Suprapubic skin (tissue), 4 donors: ENCODE measurements around the gene PJVK. TPM values are rescaled to one million over a fixed set of nuclear protein-coding genes. Genes with fewer than 3 reads are reported as not detected.

Source experiments
- DNase-seq, 2 donors: peaks; one replicate each; pipeline ENCODE4 v3.0.0-alpha.2; 2019; ENCODE audit warnings: low spot score in 2 of 2
- H3K27ac ChIP-seq: fragments of 200-600 bp; sonication (generic); one replicate; pipeline ENCODE4 v1.5.1; 2019
- H3K27me3 ChIP-seq: fragments of 200-600 bp; sonication (generic); one replicate; pipeline ENCODE4 v1.5.1; 2019
- H3K36me3 ChIP-seq: fragments of 200-600 bp; sonication (generic); one replicate; pipeline ENCODE4 v1.5.1; 2019
- H3K4me1 ChIP-seq: fragments of 200-600 bp; sonication (generic); one replicate; pipeline ENCODE4 v1.5.1; 2019
- H3K4me3 ChIP-seq: fragments of 200-600 bp; sonication (generic); one replicate; pipeline ENCODE4 v1.5.1; 2019; ENCODE audit warnings: mild to moderate bottlenecking
- H3K9me3 ChIP-seq: fragments of 200-600 bp; sonication (generic); one replicate; pipeline ENCODE4 v1.5.1; 2019
- EP300 ChIP-seq: sonication (generic); formaldehyde crosslinking; IDR thresholded peaks from one replicate; pipeline ENCODE4 v1.6.1; 2017; ENCODE audit warnings: antibody characterized with exemption
- POLR2A ChIP-seq, 2 donors: fragments of 450-650 bp; IDR thresholded peaks; one replicate each; pipeline ENCODE4 v1.6.1; 2017; ENCODE audit warnings: antibody characterized with exemption in 2 of 2, mild to moderate bottlenecking in 2 of 2, moderate library complexity in 2 of 2
- POLR2AphosphoS5 ChIP-seq, 3 donors: sonication (generic); formaldehyde crosslinking; IDR thresholded peaks; one replicate each; pipeline ENCODE4 v1.6.1; 2017; ENCODE audit warnings: antibody characterized with exemption in 3 of 3
- WGBS: methylation state at CpG from one replicate; pipeline ENCODE4 v1.1.5; 2018; 5-methylcytosine and 5-hydroxymethylcytosine counted together
- total RNA-seq, 4 donors: library from RNA; depleted of rRNA; stranded (reverse); fragments of >200 nt; gene quantifications; one replicate each; pipeline ENCODE4 v1.1.0, GENCODE V29; 2016
- TF ChIP-seq, protein P1 (sequence below), 2 donors: fragments of 200-600 bp in 1 of 2; fragments of 450-650 bp in 1 of 2; sonication (generic) in 1 of 2; IDR thresholded peaks; one replicate each; pipeline ENCODE4 v1.5.1; 2016 to 2019; ENCODE audit warnings: antibody characterized with exemption in 2 of 2, mild to moderate bottlenecking in 1 of 2, moderate library complexity in 1 of 2

PJVK gene
- total RNA-seq, 4 donors from 2014 or later = 1.7 to 6.6 (median 2.7) TPM

DNA sequence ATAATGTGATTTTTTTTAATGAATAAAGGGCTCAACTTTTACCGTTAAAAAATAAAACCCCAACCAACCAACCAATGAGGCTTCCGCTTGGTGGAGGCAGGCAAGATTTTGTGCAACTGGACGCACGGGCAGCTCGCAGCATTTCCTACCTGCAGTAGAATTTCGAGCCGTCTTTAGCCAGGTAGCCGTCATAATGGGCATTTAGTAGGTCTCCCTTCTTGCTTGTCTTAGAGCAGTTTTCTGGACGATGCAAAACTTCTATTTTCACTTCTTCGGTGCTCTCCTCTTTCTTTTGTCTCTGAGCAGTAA lies 26.9 kb downstream of the PJVK start:
- Histone ChIP-seq H3K4me3 (peak overlapping the region; percentile 98), H3K9me3 (no peaks in the 10 kb centered on the region), H3K36me3 (no peaks in the 10 kb centered on the region), H3K27me3 (no peaks in the 10 kb centered on the region), H3K27ac (peak overlapping the region; percentile 90), H3K4me1 (peaks cover 36% of the 10 kb centered on the region)
- DNase-seq = no peak
- TF ChIP-seq POLR2AphosphoS5 (IDR thresholded peaks at IDR 0.05) = no peak
- WGBS = 3% methylated on average over 10 of the region's 10 CpGs

- Histone ChIP-seq H3K9me3 (no peaks in the 10 kb centered on the region), H3K27me3 (no peaks in the 10 kb centered on the region), H3K4me3 (peak within 1 kb of the TSS; percentile 98), H3K36me3 (no peaks in the 10 kb centered on the region), H3K27ac (peak within 1 kb of the TSS; percentile 90), H3K4me1 (peaks cover 39% of the 10 kb centered on the region)
- DNase-seq = peak; percentile 91 to 94
- 4% methylated on average over 49 of the region's 56 CpGs for WGBS
- TF ChIP-seq POLR2A (IDR thresholded peaks at IDR 0.05) (peak in 1 of 2 donors; percentile 64), POLR2AphosphoS5 (IDR thresholded peaks at IDR 0.05) (peak in 1 of 3 donors; percentile 70), EP300 (no peak)
- TF ChIP-seq, protein P1, sequence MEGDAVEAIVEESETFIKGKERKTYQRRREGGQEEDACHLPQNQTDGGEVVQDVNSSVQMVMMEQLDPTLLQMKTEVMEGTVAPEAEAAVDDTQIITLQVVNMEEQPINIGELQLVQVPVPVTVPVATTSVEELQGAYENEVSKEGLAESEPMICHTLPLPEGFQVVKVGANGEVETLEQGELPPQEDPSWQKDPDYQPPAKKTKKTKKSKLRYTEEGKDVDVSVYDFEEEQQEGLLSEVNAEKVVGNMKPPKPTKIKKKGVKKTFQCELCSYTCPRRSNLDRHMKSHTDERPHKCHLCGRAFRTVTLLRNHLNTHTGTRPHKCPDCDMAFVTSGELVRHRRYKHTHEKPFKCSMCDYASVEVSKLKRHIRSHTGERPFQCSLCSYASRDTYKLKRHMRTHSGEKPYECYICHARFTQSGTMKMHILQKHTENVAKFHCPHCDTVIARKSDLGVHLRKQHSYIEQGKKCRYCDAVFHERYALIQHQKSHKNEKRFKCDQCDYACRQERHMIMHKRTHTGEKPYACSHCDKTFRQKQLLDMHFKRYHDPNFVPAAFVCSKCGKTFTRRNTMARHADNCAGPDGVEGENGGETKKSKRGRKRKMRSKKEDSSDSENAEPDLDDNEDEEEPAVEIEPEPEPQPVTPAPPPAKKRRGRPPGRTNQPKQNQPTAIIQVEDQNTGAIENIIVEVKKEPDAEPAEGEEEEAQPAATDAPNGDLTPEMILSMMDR (IDR thresholded peaks at IDR 0.05) = peak; percentile 26 to 65
Observed at GRCh38 chr2:178478439-178479274, 27.5 kb downstream of the PJVK start, which contains the start of gene FKBP7. TSS of gene FKBP7 (minus strand) at chr2:178478600. CDS start at chr2:178478499, 101 bp downstream.

- Histone ChIP-seq H3K27ac (peak overlapping the region; percentile 90), H3K4me1 (peaks cover 45% of the 10 kb centered on the region), H3K9me3 (no peaks in the 10 kb centered on the region), H3K4me3 (peak overlapping the region; percentile 98), H3K27me3 (no peaks in the 10 kb centered on the region), H3K36me3 (no peaks in the 10 kb centered on the region)
- 61% methylated on average over 4 of the region's 4 CpGs for WGBS
- DNase-seq = no peak
- TF ChIP-seq, protein P1 (IDR thresholded peaks at IDR 0.05) = no peak
- TF ChIP-seq POLR2A (IDR thresholded peaks at IDR 0.05) (no peak), EP300 (no peak), POLR2AphosphoS5 (IDR thresholded peaks at IDR 0.05) (no peak)
Observed at GRCh38 chr2:178479275-178479616, 28.1 kb downstream of the PJVK start.

- 23% methylated on average over 19 of the region's 19 CpGs for WGBS
- DNase-seq = no peak
- H3K27me3 ChIP-seq = no peaks in the 10 kb centered on the region
- no peaks in the 10 kb centered on the region for H3K36me3 ChIP-seq
- peak overlapping the region; percentile 98 for H3K4me3 ChIP-seq
- peak overlapping the region; percentile 90 for H3K27ac ChIP-seq
- peaks cover 51% of the 10 kb centered on the region for H3K4me1 ChIP-seq
- TF ChIP-seq, protein P1 (IDR thresholded peaks at IDR 0.05) = no peak
- TF ChIP-seq EP300 = no peak
- no peak for TF ChIP-seq POLR2AphosphoS5 (IDR thresholded peaks at IDR 0.05)
- TF ChIP-seq POLR2A (IDR thresholded peaks at IDR 0.05) = no peak
- no peaks in the 10 kb centered on the region for H3K9me3 ChIP-seq
Observed at GRCh38 chr2:178479758-178480226, 28.6 kb downstream of the PJVK start.

DNA sequence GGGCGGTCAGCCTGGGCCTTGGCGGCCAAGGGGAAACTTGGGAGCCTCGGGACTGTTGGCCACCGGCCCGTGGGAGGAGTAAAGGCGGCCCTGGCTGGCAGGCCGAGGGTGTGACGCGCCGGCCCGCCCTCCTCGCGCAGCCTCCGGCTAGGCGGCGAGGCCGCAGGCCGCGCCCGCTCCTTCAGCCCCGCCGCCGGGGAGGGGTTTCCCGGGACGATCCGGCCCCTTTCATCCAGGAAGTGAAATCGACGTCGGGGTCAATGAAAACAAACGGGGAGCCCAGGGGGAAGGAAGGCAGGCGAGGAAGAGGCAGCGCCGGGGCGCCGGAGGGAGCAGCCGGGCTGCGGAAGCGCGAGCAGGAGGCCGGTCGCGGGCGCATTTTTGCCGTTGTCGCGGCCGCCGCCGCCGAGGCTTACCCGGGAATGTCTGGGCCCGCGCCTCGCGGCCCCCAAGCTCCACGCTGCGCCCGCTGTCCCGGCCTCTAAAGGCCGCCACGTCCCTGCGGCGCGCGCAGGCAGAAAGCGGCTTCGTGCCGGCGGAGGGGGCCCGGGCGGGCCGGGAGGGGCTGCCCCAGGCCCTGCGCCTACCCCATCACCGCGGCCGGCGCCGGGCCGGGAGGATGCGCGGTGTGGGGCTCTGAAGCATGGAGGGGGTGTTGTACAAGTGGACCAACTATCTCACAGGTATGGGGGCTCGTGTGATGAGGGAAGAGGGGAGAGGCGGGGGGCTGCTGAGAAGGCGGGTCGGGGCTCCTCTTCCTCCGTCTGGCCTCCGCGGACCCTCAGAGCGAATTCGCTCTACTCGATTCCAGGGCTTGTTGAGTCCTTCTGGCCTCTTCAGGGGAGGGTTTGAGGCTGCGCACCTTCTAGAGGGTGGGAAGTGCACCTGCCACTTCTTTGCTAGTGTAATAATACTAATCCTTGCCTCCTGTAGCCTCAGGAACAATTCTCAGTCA lies 29.3 kb downstream of the PJVK start, which contains the start of gene PLEKHA3:
Gene PLEKHA3 (plus strand): TSS at position 231 of the 955 bp plus-strand sequence. CDS start 413 bp downstream, at position 644.
- Histone ChIP-seq H3K36me3 (no peaks in the 10 kb centered on the region), H3K9me3 (no peaks in the 10 kb centered on the region), H3K4me3 (peak within 1 kb of the TSS; percentile 98), H3K27ac (peak within 1 kb of the TSS; percentile 90), H3K27me3 (no peaks in the 10 kb centered on the region), H3K4me1 (peaks cover 54% of the 10 kb centered on the region)
- TF ChIP-seq POLR2A (IDR thresholded peaks at IDR 0.05) (peak in 1 of 2 donors; percentile 82), EP300 (no peak), POLR2AphosphoS5 (IDR thresholded peaks at IDR 0.05) (peak in 2 of 3 donors; percentile 55 to 78)
- TF ChIP-seq, protein P1 (IDR thresholded peaks at IDR 0.05) = no peak
- DNase-seq = peak; percentile 97 to 98
- WGBS = under 1% methylated on average over 16 of the region's 92 CpGs
